ENCODE results near the gene CD274. TPM values are rescaled to one million over a fixed set of nuclear protein-coding genes. Genes with fewer than 3 reads are reported as not detected.

Gene CD274
- total and polyA plus RNA-seq, 2 of the 8 experiments (the other 6 are each of a cell fraction or from before 2014, with no cell fraction given), result 0.08 to 0.15 TPM

DNA sequence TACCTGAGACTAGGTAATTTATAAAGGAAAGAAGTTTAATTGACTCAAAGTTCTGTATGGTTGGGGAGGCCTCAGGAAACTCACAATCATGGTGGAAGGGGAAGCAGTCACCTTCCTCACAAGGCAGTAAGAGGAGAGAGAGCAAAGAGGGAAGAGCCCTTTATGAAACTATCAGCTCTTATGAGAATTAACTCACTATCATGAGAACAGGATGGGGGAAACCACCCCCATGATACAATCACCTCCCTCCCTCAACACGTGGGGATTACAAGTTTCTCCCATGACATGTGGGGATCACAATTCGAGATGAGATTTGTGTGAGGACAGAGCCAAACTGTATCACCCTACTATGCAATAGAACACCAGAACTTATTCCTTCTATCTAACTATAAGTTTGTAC lies 27.9 kb downstream of the CD274 start:
- Histone ChIP-seq H4K8ac (ENCODE audit: extremely low read depth, insufficient read depth, low read length) (no peak overlapping the region), H4K91ac (replicated peaks; ENCODE audit: insufficient read length, low read length) (no peak overlapping the region), H3K18ac (ENCODE audit: extremely low read depth, low read length) (no peak overlapping the region), H2BK120ac (replicated peaks; ENCODE audit: low read depth, low read length) (no peak overlapping the region), H2BK5ac (ENCODE audit: low read depth, low read length) (no peak overlapping the region), H3K9ac (replicated peaks in 1 of 4; ENCODE audit: extremely low read depth in 1 of 4, low read depth in 3 of 4, low read length in 3 of 4) (no peak overlapping the region), H3K23ac (ENCODE audit: insufficient read length) (no peak overlapping the region), H3K4ac (replicated peaks; ENCODE audit: insufficient read length, low read depth, low read length) (no peak overlapping the region), H3K79me1 (ENCODE audit: low read depth, low read length) (no peaks in the 10 kb centered on the region), H3K4me1 (replicated peaks in 1 of 4; ENCODE audit: control insufficient read depth in 3 of 4, insufficient read depth in 4 of 4, low read length in 3 of 4) (no peaks in the 10 kb centered on the region), H2BK12ac (ENCODE audit: low read depth, low read length) (no peak overlapping the region), H2BK20ac (ENCODE audit: low read length) (no peak overlapping the region), H4K5ac (ENCODE audit: insufficient read length, low read depth, low read length) (no peak overlapping the region), H2AK5ac (ENCODE audit: low read depth, low read length) (no peak overlapping the region), H3K27ac (ENCODE audit: low read depth, low read length) (no peak overlapping the region), H4K20me1 (replicated peaks in 1 of 2; ENCODE audit: control insufficient read depth in 1 of 2, insufficient read depth in 2 of 2, low read length in 2 of 2) (no peaks in the 10 kb centered on the region), H3K56ac (replicated peaks; ENCODE audit: insufficient read length, low read depth, low read length) (no peak overlapping the region), H2AFZ (ENCODE audit: low read length) (no peak overlapping the region), H3K36me3 (ENCODE audit: control insufficient read depth in 2 of 4, insufficient read depth in 4 of 4, low read length in 3 of 4) (no peaks in the 10 kb centered on the region), H3K79me2 (ENCODE audit: control insufficient read depth in 1 of 2, insufficient read depth in 2 of 2, low read length in 2 of 2) (no peaks in the 10 kb centered on the region), H3K4me2 (ENCODE audit: insufficient read depth in 1 of 2, low read depth in 2 of 2, low read length in 2 of 2) (no peak overlapping the region), H3K9me3 (ENCODE audit: insufficient read depth in 2 of 2, low read depth in 1 of 2, low read length in 1 of 2) (peaks cover 7 to 9% of the 10 kb centered on the region in 2 experiments; a peak in 1 of 4 replicates), H3K4me3 (ENCODE audit: extremely low read depth in 1 of 4, insufficient read depth in 2 of 4, low read depth in 3 of 4, low read length in 4 of 4) (no peak overlapping the region), H3K14ac (ENCODE audit: insufficient read length) (no peak overlapping the region), H2BK15ac (ENCODE audit: low read length) (no peak overlapping the region), H3K27me3 (replicated peaks in 1 of 4; ENCODE audit: control insufficient read depth in 3 of 4, extremely low read depth in 1 of 4, insufficient read depth in 3 of 4, low read length in 3 of 4) (no peaks in the 10 kb centered on the region), H3K23me2 (ENCODE audit: low read depth, low read length) (no peaks in the 10 kb centered on the region; the same call in 1 of the 2 replicates)
- DNase-seq (ENCODE audit: low read depth in 1 of 2, low spot score in 2 of 2), result no peak
- TF ChIP-seq PHF8 (conservative IDR thresholded peaks at IDR 0.05; ENCODE audit: low read depth, low read length) (no peak), YY1 (IDR thresholded peaks at IDR 0.05; ENCODE audit: low read depth, low read length) (no peak)
- TF ChIP-seq, protein P1, sequence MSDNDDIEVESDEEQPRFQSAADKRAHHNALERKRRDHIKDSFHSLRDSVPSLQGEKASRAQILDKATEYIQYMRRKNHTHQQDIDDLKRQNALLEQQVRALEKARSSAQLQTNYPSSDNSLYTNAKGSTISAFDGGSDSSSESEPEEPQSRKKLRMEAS (IDR thresholded peaks at IDR 0.05), result no peak
- CTCF ChIA-PET (ENCODE audit: partially characterized antibody), result interaction anchor here (1.3 kb wide), 1 partner anchor 292 kb away, joined by 3 read pairs; the partner anchor contains the start of gene INSL6
- FAIRE-seq, result no peak
- POLR2A ChIA-PET (ENCODE audit: partially characterized antibody), result no interaction called here
- 96% methylated on average over 2 of the region's 2 CpGs; no CpG with 5 or more reads in 1 of the 2 experiments for WGBS, 2 experiments (ENCODE audit: extremely low coverage in 1 of 2, insufficient coverage in 1 of 2, insufficient read length in 1 of 2, insufficient replicate concordance in 2 of 2, low coverage in 1 of 2, low lambda C conversion rate in 2 of 2, missing lambda C conversion rate in 1 of 2)
